Measurements from ENCODE around the gene TRIM32. TPM values are rescaled to one million over a fixed set of nuclear protein-coding genes. Genes with fewer than 3 reads are reported as not detected.

TRIM32 gene
- total RNA-seq, 1 experiment from 2014 or later = 17.8 TPM

GRCh38 chr9:116663581-116663980 lies 23.5 kb upstream of the TRIM32 start:
- no peak for DNase-seq (ENCODE audit: unreplicated experiment)
- H3K36me3 Mint-ChIP-seq (ENCODE audit: insufficient read depth, unreplicated experiment) = no peaks in the 10 kb centered on the region
- no peak overlapping the region for H3K27ac Mint-ChIP-seq (ENCODE audit: low read depth, unreplicated experiment)
- H3K4me1 Mint-ChIP-seq (ENCODE audit: insufficient read depth, unreplicated experiment) = peaks cover 9% of the 10 kb centered on the region
- H3K27me3 Mint-ChIP-seq (ENCODE audit: insufficient read depth, unreplicated experiment) = no peaks in the 10 kb centered on the region
- H3K9me3 Mint-ChIP-seq (ENCODE audit: unreplicated experiment) = no peaks in the 10 kb centered on the region
- BruUV-seq (replicated peaks) = no TSS peak
- no peak overlapping the region for H3K4me3 Mint-ChIP-seq (ENCODE audit: unreplicated experiment)
- intact Hi-C loops (cut with micrococcal nuclease) = loop anchor here (5.0 kb wide), 2 partner anchors 76 to 1996 kb away; no protein-coding TSS in a partner anchor
- TF ChIP-seq, protein P1, sequence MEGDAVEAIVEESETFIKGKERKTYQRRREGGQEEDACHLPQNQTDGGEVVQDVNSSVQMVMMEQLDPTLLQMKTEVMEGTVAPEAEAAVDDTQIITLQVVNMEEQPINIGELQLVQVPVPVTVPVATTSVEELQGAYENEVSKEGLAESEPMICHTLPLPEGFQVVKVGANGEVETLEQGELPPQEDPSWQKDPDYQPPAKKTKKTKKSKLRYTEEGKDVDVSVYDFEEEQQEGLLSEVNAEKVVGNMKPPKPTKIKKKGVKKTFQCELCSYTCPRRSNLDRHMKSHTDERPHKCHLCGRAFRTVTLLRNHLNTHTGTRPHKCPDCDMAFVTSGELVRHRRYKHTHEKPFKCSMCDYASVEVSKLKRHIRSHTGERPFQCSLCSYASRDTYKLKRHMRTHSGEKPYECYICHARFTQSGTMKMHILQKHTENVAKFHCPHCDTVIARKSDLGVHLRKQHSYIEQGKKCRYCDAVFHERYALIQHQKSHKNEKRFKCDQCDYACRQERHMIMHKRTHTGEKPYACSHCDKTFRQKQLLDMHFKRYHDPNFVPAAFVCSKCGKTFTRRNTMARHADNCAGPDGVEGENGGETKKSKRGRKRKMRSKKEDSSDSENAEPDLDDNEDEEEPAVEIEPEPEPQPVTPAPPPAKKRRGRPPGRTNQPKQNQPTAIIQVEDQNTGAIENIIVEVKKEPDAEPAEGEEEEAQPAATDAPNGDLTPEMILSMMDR (IDR thresholded peaks at IDR 0.05; ENCODE audit: unreplicated experiment) = no peak
- POLR2A ChIA-PET = interaction anchor here (0.7 kb wide), 1 partner anchor 10 kb away, joined by 3 read pairs; no protein-coding TSS in a partner anchor
- CTCF ChIA-PET = interaction anchor here (0.5 to 7.1 kb wide), 3 partner anchors 10 to 1073 kb away, joined by 3 to 122 read pairs (median 5); no protein-coding TSS in a partner anchor

- Mint-ChIP-seq H3K27me3 (ENCODE audit: insufficient read depth, unreplicated experiment) (no peaks in the 10 kb centered on the region), H3K27ac (ENCODE audit: low read depth, unreplicated experiment) (no peak overlapping the region), H3K9me3 (ENCODE audit: unreplicated experiment) (peaks cover 7% of the 10 kb centered on the region), H3K36me3 (ENCODE audit: insufficient read depth, unreplicated experiment) (no peaks in the 10 kb centered on the region), H3K4me1 (ENCODE audit: insufficient read depth, unreplicated experiment) (no peaks in the 10 kb centered on the region), H3K4me3 (ENCODE audit: unreplicated experiment) (no peak overlapping the region)
- BruUV-seq (replicated peaks) = no TSS peak
- no peak for DNase-seq (ENCODE audit: unreplicated experiment)
- intact Hi-C loops (cut with micrococcal nuclease) = no loop called here
- POLR2A ChIA-PET = no interaction called here
- TF ChIP-seq, protein P1 (IDR thresholded peaks at IDR 0.05; ENCODE audit: unreplicated experiment) = no peak
- CTCF ChIA-PET = interaction anchor here (0.6 to 2.4 kb wide), 8 partner anchors 8 to 1082 kb away, joined by 3 to 14 read pairs (median 3); no protein-coding TSS in a partner anchor
Observed at GRCh38 chr9:116668970-116669695, 18.0 kb upstream of the TRIM32 start.

GRCh38 chr9:116671605-116672004 lies 15.5 kb upstream of the TRIM32 start:
- H3K4me3 Mint-ChIP-seq (ENCODE audit: unreplicated experiment) = no peak overlapping the region
- TF ChIP-seq, protein P1 (IDR thresholded peaks at IDR 0.05; ENCODE audit: unreplicated experiment) = no peak
- H3K27ac Mint-ChIP-seq (ENCODE audit: low read depth, unreplicated experiment) = no peak overlapping the region
- ChIA-PET POLR2A (no interaction called here), CTCF (no interaction called here)
- no TSS peak for BruUV-seq (replicated peaks)
- intact Hi-C loops (cut with micrococcal nuclease) = no loop called here
- no peaks in the 10 kb centered on the region for H3K36me3 Mint-ChIP-seq (ENCODE audit: insufficient read depth, unreplicated experiment)
- DNase-seq (ENCODE audit: unreplicated experiment) = no peak
- peaks cover 7% of the 10 kb centered on the region for H3K9me3 Mint-ChIP-seq (ENCODE audit: unreplicated experiment)
- no peaks in the 10 kb centered on the region for H3K4me1 Mint-ChIP-seq (ENCODE audit: insufficient read depth, unreplicated experiment)
- no peaks in the 10 kb centered on the region for H3K27me3 Mint-ChIP-seq (ENCODE audit: insufficient read depth, unreplicated experiment)

GRCh38 chr9:116673375-116673774 lies 13.7 kb upstream of the TRIM32 start:
- no peak overlapping the region for H3K4me3 Mint-ChIP-seq (ENCODE audit: unreplicated experiment)
- TF ChIP-seq, protein P1 (IDR thresholded peaks at IDR 0.05; ENCODE audit: unreplicated experiment) = no peak
- POLR2A ChIA-PET = interaction anchor here (0.5 kb wide), 1 partner anchor 14 kb away, joined by 3 read pairs; the partner anchor contains the start of gene TRIM32

More at GRCh38 chr9:116673375-116673774, 13.7 kb upstream of the TRIM32 start:
- H3K27me3 Mint-ChIP-seq (ENCODE audit: insufficient read depth, unreplicated experiment) = no peaks in the 10 kb centered on the region
- H3K27ac Mint-ChIP-seq (ENCODE audit: low read depth, unreplicated experiment) = no peak overlapping the region
- no TSS peak for BruUV-seq (replicated peaks)
- intact Hi-C loops (cut with micrococcal nuclease) = no loop called here
- peaks cover 7% of the 10 kb centered on the region for H3K9me3 Mint-ChIP-seq (ENCODE audit: unreplicated experiment)
- no peak for DNase-seq (ENCODE audit: unreplicated experiment)
- CTCF ChIA-PET = interaction anchor here (0.6 kb wide), 1 partner anchor 1765 kb away, joined by 3 read pairs; no protein-coding TSS in a partner anchor
- H3K4me1 Mint-ChIP-seq (ENCODE audit: insufficient read depth, unreplicated experiment) = no peaks in the 10 kb centered on the region
- H3K36me3 Mint-ChIP-seq (ENCODE audit: insufficient read depth, unreplicated experiment) = no peaks in the 10 kb centered on the region

All from MCF 10A (cell line).